Measurements from ENCODE around the gene BNIP2. TPM values are rescaled to one million over a fixed set of nuclear protein-coding genes. Genes with fewer than 3 reads are reported as not detected.
"Not testable (repeated sequence)": the region's sequence is repeated elsewhere in the genome, so short reads cannot be mapped to it uniquely, and the experiment has no call there.

The BNIP2 gene
- total RNA-seq, 2 experiments from 2014 or later: 65.3 to 108 TPM

GRCh38 chr15:59699810-59700431, 10.8 kb upstream of the BNIP2 start:
- H3K79me2 ChIP-seq (ENCODE audit: insufficient read depth, low read depth, low read length): no peaks in the 10 kb centered on the region
- no peaks in the 10 kb centered on the region for H3K4me1 ChIP-seq (ENCODE audit: insufficient read depth, low read length, poor library complexity, severe bottlenecking)
- DNase-seq (ENCODE audit: low spot score): no peak
- no peaks in the 10 kb centered on the region for H4K20me1 ChIP-seq (ENCODE audit: insufficient read depth, low read length)
- no peak overlapping the region for H3K4me3 ChIP-seq (ENCODE audit: low read depth, low read length, poor library complexity, severe bottlenecking)
- TF ChIP-seq CTCF (conservative IDR thresholded peaks at IDR 0.05; ENCODE audit: low read length): no peak
- TF ChIP-seq EZH2phosphoT487 (IDR thresholded peaks at IDR 0.05; ENCODE audit: borderline replicate concordance, low read depth, low read length): no peak
- no peaks in the 10 kb centered on the region for H3K9me3 ChIP-seq (ENCODE audit: low read length)
- BruUV-seq (replicated peaks): no TSS peak
- no peaks in the 10 kb centered on the region for H3K9me2 ChIP-seq (ENCODE audit: insufficient read depth, low read length)
- H3K36me3 ChIP-seq (ENCODE audit: insufficient read depth, low read length): no peaks in the 10 kb centered on the region
- intact Hi-C loops (cut with micrococcal nuclease; ENCODE audit: unreplicated experiment): loop anchor here (10.0 kb wide), 2 partner anchors 425 to 475 kb away; no protein-coding TSS in a partner anchor
- POLR2A ChIA-PET: interaction anchor here (0.8 kb wide), 1 partner anchor 10 kb away, joined by 4 read pairs; the partner anchor contains the start of gene BNIP2
- H3K4me2 ChIP-seq (ENCODE audit: low read length): no peak overlapping the region
- CTCF ChIA-PET (ENCODE audit: unreplicated experiment): no interaction called here
- H3K27ac ChIP-seq (ENCODE audit: low read depth, low read length, poor library complexity, severe bottlenecking): no peak overlapping the region
- H2AFZ ChIP-seq (ENCODE audit: low read length): no peak overlapping the region

DNA sequence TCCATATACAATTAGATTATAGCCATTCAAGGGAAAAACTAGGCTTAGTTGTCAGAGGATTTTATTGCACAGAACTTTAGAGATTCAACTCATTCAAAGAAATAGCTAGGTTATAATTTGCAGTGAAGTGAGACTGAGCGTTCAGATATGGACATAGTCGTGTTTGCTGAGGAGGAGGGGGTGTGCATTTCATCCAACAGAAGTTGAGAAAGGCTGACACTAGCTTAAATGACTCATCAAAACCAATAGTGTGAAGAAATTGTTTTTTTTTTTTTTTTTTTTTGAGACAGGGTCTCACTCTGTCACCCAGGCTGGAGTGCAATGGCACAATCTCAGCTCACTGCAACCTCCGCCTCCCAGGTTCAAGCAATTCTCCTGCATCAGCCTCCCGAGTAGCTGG, 8.9 kb upstream of the BNIP2 start:
- H3K4me1 ChIP-seq (ENCODE audit: insufficient read depth, low read length, poor library complexity, severe bottlenecking); CTCF ChIA-PET (ENCODE audit: unreplicated experiment); BruUV-seq (replicated peaks); H3K9me3 ChIP-seq (ENCODE audit: low read length); DNase-seq (ENCODE audit: low spot score); H3K4me2 ChIP-seq (ENCODE audit: low read length); H3K4me3 ChIP-seq (ENCODE audit: low read depth, low read length, poor library complexity, severe bottlenecking); H3K79me2 ChIP-seq (ENCODE audit: insufficient read depth, low read depth, low read length); H4K20me1 ChIP-seq (ENCODE audit: insufficient read depth, low read length); H2AFZ ChIP-seq (ENCODE audit: low read length); H3K36me3 ChIP-seq (ENCODE audit: insufficient read depth, low read length); H3K27ac ChIP-seq (ENCODE audit: low read depth, low read length, poor library complexity, severe bottlenecking); H3K9me2 ChIP-seq (ENCODE audit: insufficient read depth, low read length): not testable (repeated sequence)
- POLR2A ChIA-PET: interaction anchor here (0.6 to 0.9 kb wide), 3 partner anchors 15 to 40 kb away, joined by 3 to 4 read pairs (median 3); no protein-coding TSS in a partner anchor
- intact Hi-C loops (cut with micrococcal nuclease; ENCODE audit: unreplicated experiment): loop anchor here (10.0 kb wide), 2 partner anchors 427 to 477 kb away; no protein-coding TSS in a partner anchor

DNA sequence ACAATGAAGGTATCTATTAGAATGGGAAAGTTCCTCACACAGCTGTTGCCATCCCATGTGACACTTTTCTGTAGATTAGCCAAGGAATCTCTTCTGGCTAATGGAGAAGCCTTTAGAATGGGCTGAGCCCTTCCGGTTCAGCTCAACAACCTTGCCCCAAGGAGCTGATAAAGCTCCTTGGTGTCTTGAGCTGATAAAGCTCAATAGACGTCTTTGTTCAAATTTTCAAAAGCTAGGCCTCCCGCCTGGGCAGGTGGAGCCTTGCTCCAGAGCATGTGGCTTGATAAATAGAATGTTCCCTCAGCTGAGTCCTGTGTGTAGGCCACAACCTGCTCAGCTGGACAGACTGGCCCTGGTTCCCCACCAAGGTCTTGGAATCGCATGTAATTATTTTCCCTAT, 7.2 kb upstream of the BNIP2 start:
- TF ChIP-seq EZH2phosphoT487 (IDR thresholded peaks at IDR 0.05; ENCODE audit: borderline replicate concordance, low read depth, low read length) (no peak), CTCF (conservative IDR thresholded peaks at IDR 0.05; ENCODE audit: low read length) (no peak)
- Histone ChIP-seq H3K36me3 (ENCODE audit: insufficient read depth, low read length) (no peaks in the 10 kb centered on the region), H3K27ac (ENCODE audit: low read depth, low read length, poor library complexity, severe bottlenecking) (no peak overlapping the region), H3K9me3 (ENCODE audit: low read length) (no peaks in the 10 kb centered on the region), H3K4me3 (ENCODE audit: low read depth, low read length, poor library complexity, severe bottlenecking) (no peak overlapping the region), H2AFZ (ENCODE audit: low read length) (no peak overlapping the region), H3K4me1 (ENCODE audit: insufficient read depth, low read length, poor library complexity, severe bottlenecking) (no peaks in the 10 kb centered on the region), H4K20me1 (ENCODE audit: insufficient read depth, low read length) (no peaks in the 10 kb centered on the region), H3K9me2 (ENCODE audit: insufficient read depth, low read length) (no peaks in the 10 kb centered on the region), H3K79me2 (ENCODE audit: insufficient read depth, low read depth, low read length) (no peaks in the 10 kb centered on the region), H3K4me2 (ENCODE audit: low read length) (no peak overlapping the region)
- intact Hi-C loops (cut with micrococcal nuclease; ENCODE audit: unreplicated experiment): loop anchor here (10.0 kb wide), 2 partner anchors 428 to 478 kb away; no protein-coding TSS in a partner anchor
- BruUV-seq (replicated peaks): no TSS peak
- ChIA-PET CTCF (ENCODE audit: unreplicated experiment) (no interaction called here), POLR2A (no interaction called here)
- no peak for DNase-seq (ENCODE audit: low spot score)
